Liver (tissue), 9 donors: ENCODE measurements around the gene USP37. TPM values are rescaled to one million over a fixed set of nuclear protein-coding genes. Genes with fewer than 3 reads are reported as not detected.
"Not testable (repeated sequence)": the region's sequence is repeated elsewhere in the genome, so short reads cannot be mapped to it uniquely, and the experiment has no call there.

Source experiments
- DNase-seq: peaks from one replicate; pipeline ENCODE4 v3.0.0-alpha.2; 2017; ENCODE audit warnings: low spot score
- H3K27ac ChIP-seq, 2 donors: one replicate each; pipeline ENCODE4 v1.7.0; 2013; ENCODE audit warnings: inconsistent platforms in 2 of 2, low read length in 2 of 2, control low read depth in 1 of 2, low read depth in 1 of 2, mild to moderate bottlenecking in 1 of 2
- H3K27me3 ChIP-seq, 4 donors: one replicate each; pipeline versions ENCODE4 v1.6.1 to v1.7.0; 2013; ENCODE audit warnings: low read length in 3 of 4, inconsistent platforms in 1 of 4, mild to moderate bottlenecking in 1 of 4, moderate library complexity in 1 of 4; ENCODE audit not compliant: control insufficient read depth in 4 of 4, insufficient read depth in 4 of 4
- H3K36me3 ChIP-seq, 4 donors: one replicate each; pipeline versions ENCODE4 v1.6.1 to v1.7.0; 2013; ENCODE audit warnings: low read length in 3 of 4, mild to moderate bottlenecking in 3 of 4, low read depth in 1 of 4, moderate library complexity in 1 of 4; ENCODE audit not compliant: control insufficient read depth in 4 of 4, insufficient read depth in 3 of 4
- H3K4me1 ChIP-seq, 4 donors: one replicate each; pipeline versions ENCODE4 v1.6.1 to v1.7.0; 2013; ENCODE audit warnings: low read length in 3 of 4, mild to moderate bottlenecking in 3 of 4, moderate library complexity in 1 of 4; ENCODE audit not compliant: control insufficient read depth in 4 of 4, insufficient read depth in 4 of 4
- H3K4me3 ChIP-seq, 3 donors: one replicate each; pipeline versions ENCODE4 v1.6.1 to v1.7.0; 2013; ENCODE audit warnings: low read length in 3 of 3, control low read depth in 1 of 3, low read depth in 1 of 3, mild to moderate bottlenecking in 1 of 3
- H3K9ac ChIP-seq, 2 donors: one replicate each; pipeline ENCODE4 v1.7.0; 2013; ENCODE audit warnings: low read length in 2 of 2, mild to moderate bottlenecking in 2 of 2, moderate library complexity in 2 of 2, control low read depth in 1 of 2, low read depth in 1 of 2
- H3K9me3 ChIP-seq, 4 donors: one replicate each; pipeline versions ENCODE4 v1.6.1 to v1.7.0; 2013; ENCODE audit warnings: low read length in 3 of 4; ENCODE audit not compliant: control insufficient read depth in 4 of 4
- ATF3 ChIP-seq: IDR thresholded peaks from 2 replicates; pipeline ENCODE4 v1.6.1; 2016; ENCODE audit warnings: antibody characterized with exemption
- EGR1 ChIP-seq, 2 donors: IDR thresholded peaks; 2 replicates each; pipeline ENCODE4 v1.6.1; 2016 to 2018; ENCODE audit warnings: antibody characterized with exemption in 2 of 2, low read depth in 2 of 2
- FOXA1 ChIP-seq: IDR thresholded peaks from 2 replicates; pipeline ENCODE4 v1.6.1; 2016; ENCODE audit warnings: antibody characterized with exemption
- FOXA2 ChIP-seq: IDR thresholded peaks from 2 replicates; pipeline ENCODE4 v1.6.1; 2016; ENCODE audit warnings: antibody characterized with exemption
- HNF4A ChIP-seq, 2 donors: conservative IDR thresholded peaks; 2 replicates each; pipeline ENCODE4 v1.6.1; 2016; ENCODE audit warnings: antibody characterized with exemption in 2 of 2, mild to moderate bottlenecking in 2 of 2
- HNF4G ChIP-seq: IDR thresholded peaks from 2 replicates; pipeline ENCODE4 v1.6.1; 2016; ENCODE audit warnings: antibody characterized with exemption
- MAX ChIP-seq: IDR thresholded peaks from 2 replicates; pipeline ENCODE4 v1.6.1; 2016; ENCODE audit warnings: antibody characterized with exemption
- NR2F2 ChIP-seq: IDR thresholded peaks from 2 replicates; pipeline ENCODE4 v1.6.1; 2016; ENCODE audit warnings: antibody characterized with exemption
- RAD21 ChIP-seq, 2 donors: IDR thresholded peaks; 2 replicates each; pipeline ENCODE4 v1.6.1; 2016; ENCODE audit warnings: antibody characterized with exemption in 2 of 2, mild to moderate bottlenecking in 2 of 2
- REST ChIP-seq: IDR thresholded peaks from 2 replicates; pipeline ENCODE4 v1.6.1; 2016; ENCODE audit warnings: antibody characterized with exemption, mild to moderate bottlenecking
- RXRA ChIP-seq, 2 donors: IDR thresholded peaks; 2 replicates each; pipeline ENCODE4 v1.6.1; 2017 to 2018; ENCODE audit warnings: antibody characterized with exemption in 2 of 2, mild to moderate bottlenecking in 1 of 2
- SP1 ChIP-seq: IDR thresholded peaks from 2 replicates; pipeline ENCODE4 v1.6.1; 2018; ENCODE audit warnings: antibody characterized with exemption, mild to moderate bottlenecking
- TAF1 ChIP-seq: conservative IDR thresholded peaks from 2 replicates; pipeline ENCODE4 v1.6.1; 2016; ENCODE audit warnings: antibody characterized with exemption, mild to moderate bottlenecking
- YY1 ChIP-seq: IDR thresholded peaks from 2 replicates; pipeline ENCODE4 v1.6.1; 2016; ENCODE audit warnings: antibody characterized with exemption, mild to moderate bottlenecking
- ZBTB33 ChIP-seq: IDR thresholded peaks from 2 replicates; pipeline ENCODE4 v1.6.1; 2016; ENCODE audit warnings: antibody characterized with exemption
- WGBS: extraction: QIAGEN DNeasy Blood & Tissue Kit; methylation state at CpG from one replicate; pipeline ENCODE4 v1.1.7; 2013; 5-methylcytosine and 5-hydroxymethylcytosine counted together
- polyA plus RNA-seq, 2 donors: library from polyadenylated mRNA; stranded (reverse) in 1 of 2; unstranded in 1 of 2; fragments of 200-250 nt in 1 of 2; fragments of >200 nt in 1 of 2; fragmentation: Nextera tagmentation in 1 of 2; extraction: Ambion mirVana in 1 of 2; gene quantifications; one replicate each; pipeline versions ENCODE4 v1.2.1 to v1.2.3, GENCODE V29; 2013 to 2015
- total RNA-seq, 2 donors: library from RNA; depleted of rRNA; stranded (reverse); fragments of >200 nt; gene quantifications; one replicate each; pipeline ENCODE4 v1.2.3, GENCODE V29; 2014
- donor health status: healthy.
- donor health status: healthy.
- donor health status: healthy.
- donor health status: healthy.
- donor health status: healthy.

The USP37 gene
- total and polyA plus RNA-seq, 4 donors: 1.4 to 10.9 (median 4.7) TPM

- Histone ChIP-seq H3K27me3 (no peaks in the 10 kb centered on the region), H3K9me3 (peaks cover 0 to 3% (median 0%) of the 10 kb centered on the region in 4 donors), H3K4me1 (no peaks in the 10 kb centered on the region), H3K36me3 (peaks cover 13 to 52% (median 40%) of the 10 kb centered on the region in 4 donors), H3K9ac (no peak overlapping the region), H3K27ac (no peak overlapping the region), H3K4me3 (no peak overlapping the region)
- no peak for DNase-seq
- TF ChIP-seq REST (no peak), NR2F2 (no peak), EGR1 (IDR thresholded peaks at IDR 0.05; ENCODE audit: low read depth in 2 of 2) (no peak), FOXA1 (no peak), ZBTB33 (no peak)
- WGBS: over 99% methylated on average over 2 of the region's 2 CpGs
These were observed 38.2 kb downstream of the USP37 start for GRCh38 chr2:218529990-218530389.

GRCh38 chr2:218528409-218528808 lies 39.7 kb downstream of the USP37 start:
- not testable (repeated sequence) for H3K27me3 ChIP-seq, H3K9ac ChIP-seq, DNase-seq, H3K9me3 ChIP-seq, H3K27ac ChIP-seq, H3K4me3 ChIP-seq, H3K4me1 ChIP-seq
- over 99% methylated on average over 2 of the region's 2 CpGs for WGBS
- peaks cover 15 to 51% (median 37%) of the 10 kb centered on the region in 4 donors for H3K36me3 ChIP-seq

GRCh38 chr2:218523651-218524050 lies 44.5 kb downstream of the USP37 start:
- H3K27ac ChIP-seq: no peak overlapping the region
- peaks cover 0 to 3% (median 0%) of the 10 kb centered on the region in 4 donors for H3K9me3 ChIP-seq
- no peak overlapping the region for H3K9ac ChIP-seq
- 98% methylated on average over 1 of the region's 1 CpG for WGBS
- H3K4me3 ChIP-seq: no peak overlapping the region
- peaks cover 9 to 24% (median 18%) of the 10 kb centered on the region in 4 donors for H3K36me3 ChIP-seq
- DNase-seq: no peak
- H3K27me3 ChIP-seq: no peaks in the 10 kb centered on the region
- no peaks in the 10 kb centered on the region for H3K4me1 ChIP-seq
- no peak for TF ChIP-seq ZBTB33
- no peak for TF ChIP-seq FOXA2
- no peak for TF ChIP-seq EGR1 (IDR thresholded peaks at IDR 0.05; ENCODE audit: low read depth in 2 of 2)
- no peak for TF ChIP-seq REST
- no peak for TF ChIP-seq YY1
- TF ChIP-seq MAX: no peak
- TF ChIP-seq ATF3: no peak
- no peak for TF ChIP-seq NR2F2
- TF ChIP-seq SP1: no peak
- no peak for TF ChIP-seq RAD21 (IDR thresholded peaks at IDR 0.05)
- no peak for TF ChIP-seq HNF4G
- no peak for TF ChIP-seq TAF1
- no peak for TF ChIP-seq HNF4A (conservative IDR thresholded peaks at IDR 0.05)
- TF ChIP-seq RXRA (IDR thresholded peaks at IDR 0.05): no peak
